Measurements from ENCODE around the gene AKR1D1. TPM values are rescaled to one million over a fixed set of nuclear protein-coding genes. Genes with fewer than 3 reads are reported as not detected.

Gene AKR1D1
- total and polyA plus RNA-seq, 2 of the 13 experiments (the other 11 are each of a cell fraction or from before 2014, with no cell fraction given): 6.9 to 37.0 TPM

DNA sequence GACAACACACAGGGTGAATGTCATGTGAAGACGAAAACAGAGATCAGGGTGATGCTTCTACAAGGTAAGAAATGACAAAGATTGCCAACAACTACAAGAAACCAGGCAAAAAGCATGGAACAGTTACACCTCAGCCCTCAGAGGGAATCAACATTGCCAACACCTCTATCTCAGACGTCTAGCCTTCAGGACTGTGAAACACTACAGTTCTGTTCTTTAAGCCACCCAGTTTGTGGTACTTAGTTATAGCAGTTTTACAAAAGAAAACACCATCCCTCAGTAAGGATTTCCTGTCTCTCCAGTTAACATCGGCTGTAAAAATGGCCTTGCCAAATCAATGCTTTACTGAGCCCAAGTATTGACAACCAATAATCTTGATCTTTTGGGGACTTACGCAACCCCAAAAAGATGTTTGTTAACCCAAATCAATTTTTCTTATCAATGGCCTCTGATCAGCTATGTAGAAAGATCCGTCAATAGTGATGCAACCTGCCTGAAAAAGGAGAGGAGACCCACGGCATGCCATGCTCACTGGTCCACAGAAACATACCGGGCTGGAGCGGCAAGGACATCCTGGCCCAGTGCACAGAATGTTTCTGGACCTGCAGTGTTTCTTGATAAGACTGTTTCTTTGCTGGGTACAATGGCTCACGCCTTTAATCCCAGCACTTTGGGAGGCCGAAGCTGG, 44.0 kb downstream of the AKR1D1 start (continued):
- TF ChIP-seq ZNF569 (CRISPR knock-in tag; IDR thresholded peaks at IDR 0.05; ENCODE audit: borderline replicate concordance) (no peak), IRF2 (CRISPR knock-in tag; IDR thresholded peaks at IDR 0.05) (0 out of 2 replicates have a peak, but pooled peaks have one; percentile 27), NR2F1 (CRISPR knock-in tag; IDR thresholded peaks at IDR 0.05) (no peak), REPIN1 (CRISPR knock-in tag; IDR thresholded peaks at IDR 0.05; ENCODE audit: borderline replicate concordance, low read depth) (no peak), SIX4 (CRISPR knock-in tag; IDR thresholded peaks at IDR 0.05) (no peak), GATA4 (IDR thresholded peaks at IDR 0.05; ENCODE audit: borderline replicate concordance, low read depth) (no peak; the same call in 1 of the 2 replicates), TP53 (CRISPR knock-in tag; conservative IDR thresholded peaks at IDR 0.05) (no peak), PAF1 (CRISPR knock-in tag; IDR thresholded peaks at IDR 0.05) (no peak), BRD4 (CRISPR knock-in tag; IDR thresholded peaks at IDR 0.05) (no peak), ZNF572 (CRISPR knock-in tag; IDR thresholded peaks at IDR 0.05) (no peak), SPEN (CRISPR knock-in tag; IDR thresholded peaks at IDR 0.05; ENCODE audit: low read depth) (no peak), RBM39 (IDR thresholded peaks at IDR 0.05; ENCODE audit: low read depth, low read length, poor library complexity, severe bottlenecking) (no peak), PHF8 (CRISPR knock-in tag; IDR thresholded peaks at IDR 0.05) (no peak), TEAD2 (CRISPR knock-in tag; IDR thresholded peaks at IDR 0.05) (no peak), MXD4 (CRISPR knock-in tag; IDR thresholded peaks at IDR 0.05) (no peak), GATAD1 (CRISPR knock-in tag; IDR thresholded peaks at IDR 0.05) (no peak), MIXL1 (CRISPR knock-in tag; IDR thresholded peaks at IDR 0.05) (peak; percentile 77; the same call in 1 of the 2 replicates), ZNF598 (CRISPR knock-in tag; IDR thresholded peaks at IDR 0.05; ENCODE audit: borderline replicate concordance) (no peak), EEA1 (CRISPR knock-in tag; IDR thresholded peaks at IDR 0.05; ENCODE audit: borderline replicate concordance) (no peak), HMG20A (CRISPR knock-in tag; IDR thresholded peaks at IDR 0.05; ENCODE audit: borderline replicate concordance) (no peak), TMF1 (CRISPR knock-in tag; IDR thresholded peaks at IDR 0.05; ENCODE audit: low read depth) (no peak)
- TF ChIP-seq, protein P1, sequence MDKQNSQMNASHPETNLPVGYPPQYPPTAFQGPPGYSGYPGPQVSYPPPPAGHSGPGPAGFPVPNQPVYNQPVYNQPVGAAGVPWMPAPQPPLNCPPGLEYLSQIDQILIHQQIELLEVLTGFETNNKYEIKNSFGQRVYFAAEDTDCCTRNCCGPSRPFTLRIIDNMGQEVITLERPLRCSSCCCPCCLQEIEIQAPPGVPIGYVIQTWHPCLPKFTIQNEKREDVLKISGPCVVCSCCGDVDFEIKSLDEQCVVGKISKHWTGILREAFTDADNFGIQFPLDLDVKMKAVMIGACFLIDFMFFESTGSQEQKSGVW (CRISPR knock-in tag; IDR thresholded peaks at IDR 0.05; ENCODE audit: borderline replicate concordance): no peak
- TF ChIP-seq, protein P2, sequence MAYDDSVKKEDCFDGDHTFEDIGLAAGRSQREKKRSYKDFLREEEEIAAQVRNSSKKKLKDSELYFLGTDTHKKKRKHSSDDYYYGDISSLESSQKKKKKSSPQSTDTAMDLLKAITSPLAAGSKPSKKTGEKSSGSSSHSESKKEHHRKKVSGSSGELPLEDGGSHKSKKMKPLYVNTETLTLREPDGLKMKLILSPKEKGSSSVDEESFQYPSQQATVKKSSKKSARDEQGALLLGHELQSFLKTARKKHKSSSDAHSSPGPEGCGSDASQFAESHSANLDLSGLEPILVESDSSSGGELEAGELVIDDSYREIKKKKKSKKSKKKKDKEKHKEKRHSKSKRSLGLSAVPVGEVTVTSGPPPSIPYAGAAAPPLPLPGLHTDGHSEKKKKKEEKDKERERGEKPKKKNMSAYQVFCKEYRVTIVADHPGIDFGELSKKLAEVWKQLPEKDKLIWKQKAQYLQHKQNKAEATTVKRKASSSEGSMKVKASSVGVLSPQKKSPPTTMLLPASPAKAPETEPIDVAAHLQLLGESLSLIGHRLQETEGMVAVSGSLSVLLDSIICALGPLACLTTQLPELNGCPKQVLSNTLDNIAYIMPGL (CRISPR knock-in tag; IDR thresholded peaks at IDR 0.05; ENCODE audit: borderline replicate concordance in 1 of 2, low read depth in 1 of 2): no peak
- TF ChIP-seq, protein P3, sequence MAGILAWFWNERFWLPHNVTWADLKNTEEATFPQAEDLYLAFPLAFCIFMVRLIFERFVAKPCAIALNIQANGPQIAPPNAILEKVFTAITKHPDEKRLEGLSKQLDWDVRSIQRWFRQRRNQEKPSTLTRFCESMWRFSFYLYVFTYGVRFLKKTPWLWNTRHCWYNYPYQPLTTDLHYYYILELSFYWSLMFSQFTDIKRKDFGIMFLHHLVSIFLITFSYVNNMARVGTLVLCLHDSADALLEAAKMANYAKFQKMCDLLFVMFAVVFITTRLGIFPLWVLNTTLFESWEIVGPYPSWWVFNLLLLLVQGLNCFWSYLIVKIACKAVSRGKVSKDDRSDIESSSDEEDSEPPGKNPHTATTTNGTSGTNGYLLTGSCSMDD (CRISPR knock-in tag; IDR thresholded peaks at IDR 0.05): no peak
- TF ChIP-seq, protein P4, sequence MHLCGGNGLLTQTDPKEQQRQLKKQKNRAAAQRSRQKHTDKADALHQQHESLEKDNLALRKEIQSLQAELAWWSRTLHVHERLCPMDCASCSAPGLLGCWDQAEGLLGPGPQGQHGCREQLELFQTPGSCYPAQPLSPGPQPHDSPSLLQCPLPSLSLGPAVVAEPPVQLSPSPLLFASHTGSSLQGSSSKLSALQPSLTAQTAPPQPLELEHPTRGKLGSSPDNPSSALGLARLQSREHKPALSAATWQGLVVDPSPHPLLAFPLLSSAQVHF (CRISPR knock-in tag; IDR thresholded peaks at IDR 0.05): no peak
- TF ChIP-seq, protein P5, sequence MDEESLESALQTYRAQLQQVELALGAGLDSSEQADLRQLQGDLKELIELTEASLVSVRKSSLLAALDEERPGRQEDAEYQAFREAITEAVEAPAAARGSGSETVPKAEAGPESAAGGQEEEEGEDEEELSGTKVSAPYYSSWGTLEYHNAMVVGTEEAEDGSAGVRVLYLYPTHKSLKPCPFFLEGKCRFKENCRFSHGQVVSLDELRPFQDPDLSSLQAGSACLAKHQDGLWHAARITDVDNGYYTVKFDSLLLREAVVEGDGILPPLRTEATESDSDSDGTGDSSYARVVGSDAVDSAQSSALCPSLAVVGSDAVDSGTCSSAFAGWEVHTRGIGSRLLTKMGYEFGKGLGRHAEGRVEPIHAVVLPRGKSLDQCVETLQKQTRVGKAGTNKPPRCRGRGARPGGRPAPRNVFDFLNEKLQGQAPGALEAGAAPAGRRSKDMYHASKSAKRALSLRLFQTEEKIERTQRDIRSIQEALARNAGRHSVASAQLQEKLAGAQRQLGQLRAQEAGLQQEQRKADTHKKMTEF (CRISPR knock-in tag; IDR thresholded peaks at IDR 0.05): peak; percentile 40; the same call in 1 of the 2 replicates

Data from HepG2 (cell line).